Activated B cell treated with CpG ODN at 0.5 μM for 24 hours (primary cell): ENCODE data around the gene CACNA1B. TPM values are rescaled to one million over a fixed set of nuclear protein-coding genes. Genes with fewer than 3 reads are reported as not detected.

Experiments
- ATAC-seq: fragments of 200-7000 bp; cut with Tn5 transposase; one replicate; pipeline ENCODE4 v1.10.0; 2021; ENCODE audit warnings: low read depth, mild to moderate bottlenecking, moderate library complexity
- CTCF ChIA-PET: fragments of 350-600 bp; sonication (Branson Sonifier 250); formaldehyde crosslinking; loops from one replicate; lab custom pipeline; 2021; ENCODE audit warnings: antibody characterized with exemption; lab: Charles Lee
- POLR2A ChIA-PET: fragments of 350-600 bp; sonication (Branson Sonifier 250); formaldehyde crosslinking; loops from one replicate; lab custom pipeline; 2021; ENCODE audit warnings: antibody characterized with exemption; lab: Charles Lee
- DNase-seq: peaks from one replicate; pipeline ENCODE4 v3.0.0; 2022
- H3K27ac Mint-ChIP-seq: one replicate; pipeline ENCODE4 v1.8.0; 2020; ENCODE audit warnings: mixed read lengths
- H3K27me3 Mint-ChIP-seq: one replicate; pipeline ENCODE4 v1.8.0; 2021; ENCODE audit warnings: mixed read lengths
- H3K36me3 Mint-ChIP-seq: one replicate; pipeline ENCODE4 v1.8.0; 2021; ENCODE audit warnings: low read depth, mixed read lengths
- H3K4me1 Mint-ChIP-seq: one replicate; pipeline ENCODE4 v1.8.0; 2021; ENCODE audit warnings: mixed read lengths
- H3K4me3 Mint-ChIP-seq: one replicate; pipeline ENCODE4 v1.8.0; 2020; ENCODE audit warnings: mild to moderate bottlenecking, mixed read lengths
- H3K9me3 Mint-ChIP-seq: one replicate; pipeline ENCODE4 v1.8.0; 2020; ENCODE audit warnings: mixed read lengths
- intact Hi-C: fragments of 100-400 bp; cut with micrococcal nuclease; formaldehyde crosslinking; loops from one replicate; pipeline ENCODE4 v1.15.1; 2024
- total RNA-seq: library from RNA; stranded (reverse); gene quantifications from 2 replicates; pipeline ENCODE4 v1.2.3, GENCODE V29; 2022
- TF ChIP-seq, protein P1 (sequence below): fragments of 200-600 bp; IDR thresholded peaks from one replicate; pipeline ENCODE4 v1.8.0; 2022; ENCODE audit warnings: antibody characterized with exemption, mild to moderate bottlenecking

CACNA1B gene
- total RNA-seq, 1 donor from 2014 or later = 1.5 TPM

DNA sequence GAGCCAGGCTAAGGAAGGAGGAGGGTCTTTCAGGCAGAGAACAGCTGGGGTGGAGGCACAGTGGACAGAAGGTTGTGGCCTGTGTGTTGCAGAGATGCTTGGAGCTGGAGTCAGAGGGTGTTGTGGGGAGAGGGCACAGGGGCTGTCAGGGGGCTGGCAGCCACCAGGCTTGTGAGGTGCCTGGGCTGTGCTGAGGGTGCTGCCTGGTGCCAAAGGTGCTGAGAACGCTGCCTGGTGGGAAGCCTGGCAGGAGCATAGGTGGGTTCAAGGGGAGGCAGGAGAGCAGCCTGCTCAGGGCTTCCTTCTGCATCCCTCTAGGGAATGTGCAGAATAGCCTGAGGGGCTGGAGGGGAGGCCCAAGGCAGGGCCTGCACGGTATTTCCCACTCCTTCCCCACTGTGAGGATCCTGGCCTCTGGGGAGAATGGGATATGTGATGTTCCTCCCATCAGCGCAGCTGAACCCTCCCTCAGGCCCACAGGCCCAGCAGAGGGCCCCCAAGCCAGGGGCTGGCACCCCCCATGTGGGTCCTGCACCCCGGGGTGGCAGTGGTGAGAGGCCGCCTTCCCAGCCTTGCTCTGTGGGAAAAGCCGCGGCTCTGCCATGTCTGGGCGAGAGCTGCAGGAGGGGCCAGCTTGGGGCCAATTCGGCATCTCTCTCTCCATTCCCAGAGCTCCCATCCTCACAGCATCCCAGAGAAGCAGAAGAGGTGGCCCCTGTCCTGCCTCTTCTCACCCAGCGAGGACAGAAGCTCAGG is 76.3 kb downstream of the CACNA1B start:
- Mint-ChIP-seq H3K36me3 (no peaks in the 10 kb centered on the region), H3K4me1 (no peaks in the 10 kb centered on the region), H3K27ac (no peak overlapping the region), H3K4me3 (no peak overlapping the region), H3K27me3 (no peaks in the 10 kb centered on the region), H3K9me3 (no peaks in the 10 kb centered on the region)
- ATAC-seq (no peak), DNase-seq (no peak)
- CTCF ChIA-PET = no interaction called here
- intact Hi-C loops = no loop called here
- TF ChIP-seq, protein P1, sequence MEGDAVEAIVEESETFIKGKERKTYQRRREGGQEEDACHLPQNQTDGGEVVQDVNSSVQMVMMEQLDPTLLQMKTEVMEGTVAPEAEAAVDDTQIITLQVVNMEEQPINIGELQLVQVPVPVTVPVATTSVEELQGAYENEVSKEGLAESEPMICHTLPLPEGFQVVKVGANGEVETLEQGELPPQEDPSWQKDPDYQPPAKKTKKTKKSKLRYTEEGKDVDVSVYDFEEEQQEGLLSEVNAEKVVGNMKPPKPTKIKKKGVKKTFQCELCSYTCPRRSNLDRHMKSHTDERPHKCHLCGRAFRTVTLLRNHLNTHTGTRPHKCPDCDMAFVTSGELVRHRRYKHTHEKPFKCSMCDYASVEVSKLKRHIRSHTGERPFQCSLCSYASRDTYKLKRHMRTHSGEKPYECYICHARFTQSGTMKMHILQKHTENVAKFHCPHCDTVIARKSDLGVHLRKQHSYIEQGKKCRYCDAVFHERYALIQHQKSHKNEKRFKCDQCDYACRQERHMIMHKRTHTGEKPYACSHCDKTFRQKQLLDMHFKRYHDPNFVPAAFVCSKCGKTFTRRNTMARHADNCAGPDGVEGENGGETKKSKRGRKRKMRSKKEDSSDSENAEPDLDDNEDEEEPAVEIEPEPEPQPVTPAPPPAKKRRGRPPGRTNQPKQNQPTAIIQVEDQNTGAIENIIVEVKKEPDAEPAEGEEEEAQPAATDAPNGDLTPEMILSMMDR = no peak
- POLR2A ChIA-PET = no interaction called here

DNA sequence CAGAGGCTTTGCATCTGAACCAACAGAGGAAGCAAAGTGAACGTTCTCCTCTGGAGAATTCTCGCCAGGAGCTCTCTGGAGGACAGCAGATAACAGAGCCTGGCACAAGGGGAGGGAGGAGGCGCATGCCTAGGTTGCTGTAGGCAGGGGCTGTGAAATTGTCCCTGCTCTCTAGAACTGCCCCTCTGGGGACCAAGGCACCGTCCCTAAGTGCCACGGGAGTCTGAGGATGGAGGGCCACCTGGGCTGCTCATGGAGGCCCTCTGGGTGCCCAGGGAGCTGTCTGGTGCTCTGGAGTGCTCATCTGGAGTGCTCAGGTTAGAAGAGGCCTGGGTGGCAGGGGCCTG is 77.6 kb downstream of the CACNA1B start:
- no peaks in the 10 kb centered on the region for H3K36me3 Mint-ChIP-seq
- DNase-seq = no peak
- peaks cover 2% of the 10 kb centered on the region for H3K27me3 Mint-ChIP-seq
- TF ChIP-seq, protein P1 = no peak
- no peak overlapping the region for H3K4me3 Mint-ChIP-seq
- H3K9me3 Mint-ChIP-seq = no peaks in the 10 kb centered on the region
- no peaks in the 10 kb centered on the region for H3K4me1 Mint-ChIP-seq
- ATAC-seq = no peak
- intact Hi-C loops = no loop called here
- ChIA-PET CTCF (no interaction called here), POLR2A (interaction anchor here (0.6 kb wide), 1 partner anchor 180 kb away, joined by 4 read pairs; no protein-coding TSS in a partner anchor)
- no peak overlapping the region for H3K27ac Mint-ChIP-seq

DNA sequence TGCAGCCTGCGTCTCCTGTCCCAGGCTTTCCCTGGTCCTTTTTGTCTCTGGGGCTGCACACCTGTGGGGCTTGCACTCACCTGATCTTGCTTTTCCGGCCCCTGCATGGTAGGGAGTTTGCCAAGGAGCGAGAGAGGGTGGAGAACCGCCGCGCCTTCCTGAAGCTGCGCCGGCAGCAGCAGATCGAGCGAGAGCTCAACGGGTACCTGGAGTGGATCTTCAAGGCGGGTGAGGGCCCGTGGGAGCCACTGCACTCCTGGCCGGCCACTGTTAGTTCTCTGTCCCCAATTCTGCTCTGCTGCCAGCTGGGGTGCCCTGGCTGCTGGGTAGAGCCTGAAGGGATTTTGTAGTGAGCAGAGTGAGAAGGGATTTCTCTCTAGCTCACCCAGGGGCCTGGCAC is 78.0 kb downstream of the CACNA1B start:
- intact Hi-C loops = no loop called here
- Mint-ChIP-seq H3K36me3 (no peaks in the 10 kb centered on the region), H3K4me3 (no peak overlapping the region), H3K27me3 (peaks cover 2% of the 10 kb centered on the region), H3K4me1 (no peaks in the 10 kb centered on the region), H3K9me3 (no peaks in the 10 kb centered on the region), H3K27ac (no peak overlapping the region)
- DNase-seq (no peak), ATAC-seq (no peak)
- POLR2A ChIA-PET = no interaction called here
- CTCF ChIA-PET = no interaction called here
- TF ChIP-seq, protein P1 = no peak

DNA sequence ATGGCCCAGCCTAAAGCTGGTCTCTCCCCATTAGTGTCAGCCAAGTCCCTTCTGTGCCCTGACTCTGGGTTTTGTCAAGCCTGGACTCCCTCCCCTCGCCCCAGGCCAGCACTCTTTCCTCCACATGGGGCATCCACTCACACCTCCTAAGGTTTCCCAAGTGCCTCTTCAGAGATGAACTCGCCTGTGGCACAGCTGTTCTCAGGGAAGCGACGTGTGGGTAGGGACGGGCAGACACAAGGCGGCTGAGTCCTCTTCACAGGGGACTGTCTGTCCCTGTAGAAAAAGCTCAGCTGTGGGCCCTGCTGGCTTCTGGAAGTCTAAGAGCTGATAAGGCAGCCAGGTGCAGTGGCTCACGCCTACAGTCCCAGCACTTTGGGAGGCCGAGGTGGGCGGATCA is 78.5 kb downstream of the CACNA1B start:
- Mint-ChIP-seq H3K9me3 (no peaks in the 10 kb centered on the region), H3K27ac (no peak overlapping the region), H3K4me1 (no peaks in the 10 kb centered on the region), H3K27me3 (peaks cover 2% of the 10 kb centered on the region), H3K4me3 (no peak overlapping the region), H3K36me3 (no peaks in the 10 kb centered on the region)
- intact Hi-C loops = no loop called here
- ATAC-seq = no peak
- POLR2A ChIA-PET = no interaction called here
- DNase-seq = no peak
- CTCF ChIA-PET = no interaction called here
- TF ChIP-seq, protein P1 = no peak

DNA sequence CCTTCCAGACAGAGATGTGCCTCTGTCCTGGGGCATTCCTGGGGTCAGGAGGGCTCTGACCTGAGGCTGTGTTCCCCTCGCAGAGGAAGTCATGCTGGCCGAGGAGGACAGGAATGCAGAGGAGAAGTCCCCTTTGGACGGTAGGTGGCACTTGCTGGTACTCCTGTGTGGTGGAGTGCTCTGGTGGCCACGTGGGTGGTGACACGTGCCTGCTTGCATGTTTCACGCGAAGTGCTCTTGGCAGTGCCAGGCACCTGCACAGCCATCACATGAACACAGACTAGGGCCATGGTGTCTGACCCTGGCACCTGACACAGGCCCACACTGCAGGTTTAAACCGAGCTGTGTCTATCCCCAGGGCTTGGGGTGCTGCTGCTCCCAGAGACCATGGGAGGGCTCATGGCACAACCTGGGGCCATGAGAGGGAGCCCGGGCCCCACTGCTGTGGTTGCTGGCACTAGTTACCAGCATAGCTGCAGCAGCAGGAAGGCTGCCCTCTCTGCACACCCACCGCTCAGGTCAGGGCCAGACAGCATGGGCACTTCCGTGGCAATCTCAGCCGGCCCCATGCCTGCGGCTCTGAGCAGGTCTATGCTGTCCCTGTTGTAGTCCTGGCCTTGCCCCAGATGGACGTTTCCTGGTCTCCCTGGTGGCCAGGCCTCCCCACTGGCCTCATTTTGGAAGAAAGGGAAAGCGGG is 79.3 kb downstream of the CACNA1B start:
- intact Hi-C loops = no loop called here
- no peaks in the 10 kb centered on the region for H3K36me3 Mint-ChIP-seq

More for the DNA sequence above, 79.3 kb downstream of the CACNA1B start:
- TF ChIP-seq, protein P1 = no peak
- Mint-ChIP-seq H3K4me3 (no peak overlapping the region), H3K4me1 (no peaks in the 10 kb centered on the region), H3K27me3 (peaks cover 2% of the 10 kb centered on the region), H3K9me3 (no peaks in the 10 kb centered on the region), H3K27ac (no peak overlapping the region)
- DNase-seq (no peak), ATAC-seq (no peak)
- POLR2A ChIA-PET = no interaction called here
- CTCF ChIA-PET = no interaction called here
